Type B pancreatic cell (in vitro differentiated cells): ENCODE measurements around the gene OR2S2. TPM values are rescaled to one million over a fixed set of nuclear protein-coding genes. Genes with fewer than 3 reads are reported as not detected.
"Not testable (repeated sequence)": the region's sequence is repeated elsewhere in the genome, so short reads cannot be mapped to it uniquely, and the experiment has no call there.

ENCODE experiments used
- DNase-seq: peaks from one replicate; pipeline ENCODE4 v3.0.0; 2021; ENCODE audit warnings: mixed read lengths; ENCODE audit not compliant: unreplicated experiment; ENCODE audit errors: extremely low spot score
- H3K27ac Mint-ChIP-seq: 2 replicates; pipeline ENCODE4 v1.8.0; 2021; ENCODE audit warnings: mild to moderate bottlenecking, mixed read lengths
- H3K27me3 Mint-ChIP-seq: 2 replicates; pipeline ENCODE4 v1.8.0; 2021; ENCODE audit warnings: mixed read lengths
- H3K36me3 Mint-ChIP-seq: 2 replicates; pipeline ENCODE4 v1.8.0; 2021; ENCODE audit warnings: mixed read lengths
- H3K4me1 Mint-ChIP-seq: one replicate; pipeline ENCODE4 v1.8.0; 2021; ENCODE audit warnings: mixed read lengths; ENCODE audit not compliant: unreplicated experiment
- H3K4me3 Mint-ChIP-seq: 2 replicates; pipeline ENCODE4 v1.8.0; 2021; ENCODE audit warnings: mild to moderate bottlenecking, mixed read lengths
- H3K9me3 Mint-ChIP-seq: 2 replicates; pipeline ENCODE4 v1.8.0; 2021; ENCODE audit warnings: mixed read lengths
- total RNA-seq: library from RNA; stranded (reverse); gene quantifications from 2 replicates; pipeline ENCODE4 v1.2.1, GENCODE V29; 2021; ENCODE audit warnings: low replicate concordance
- TF ChIP-seq, protein P1 (sequence below): fragments of 200-600 bp; sonication (generic); conservative IDR thresholded peaks from 2 replicates; pipeline ENCODE4 v1.5.0; 2021; ENCODE audit warnings: antibody characterized with exemption, mild to moderate bottlenecking

OR2S2 gene
- total RNA-seq, 1 donor from 2014 or later = not detected

DNA sequence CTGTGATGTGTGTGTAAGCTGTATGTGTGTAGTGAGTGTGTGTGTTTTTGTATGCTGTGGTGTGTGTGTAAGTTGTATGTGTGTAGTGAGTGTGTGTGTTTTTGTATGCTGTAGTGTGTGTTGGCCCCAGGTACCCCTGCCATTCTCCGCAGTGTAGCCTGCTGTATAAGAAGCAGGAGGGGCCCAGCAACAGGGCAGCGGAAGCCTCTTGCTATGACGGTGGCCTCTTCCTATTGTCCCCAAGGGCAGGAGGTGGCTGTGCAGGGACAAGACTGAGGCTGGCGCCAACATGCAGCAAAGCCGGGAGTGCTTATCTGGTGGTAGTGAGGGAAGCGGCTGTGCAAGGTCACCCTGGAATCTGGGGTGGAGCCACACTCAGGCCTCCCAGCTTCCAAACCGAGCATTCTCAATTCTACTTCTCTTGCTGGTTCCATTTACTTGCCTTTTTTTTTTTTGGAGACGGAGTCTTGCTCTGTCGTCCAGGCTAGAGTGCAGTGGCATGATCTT lies 43.6 kb downstream of the OR2S2 start:
- no peaks in the 10 kb centered on the region for H3K9me3 Mint-ChIP-seq
- peaks cover 6% of the 10 kb centered on the region for H3K4me1 Mint-ChIP-seq
- no peak overlapping the region for H3K27ac Mint-ChIP-seq
- no peak for DNase-seq
- H3K4me3 Mint-ChIP-seq = no peak overlapping the region
- TF ChIP-seq, protein P1, sequence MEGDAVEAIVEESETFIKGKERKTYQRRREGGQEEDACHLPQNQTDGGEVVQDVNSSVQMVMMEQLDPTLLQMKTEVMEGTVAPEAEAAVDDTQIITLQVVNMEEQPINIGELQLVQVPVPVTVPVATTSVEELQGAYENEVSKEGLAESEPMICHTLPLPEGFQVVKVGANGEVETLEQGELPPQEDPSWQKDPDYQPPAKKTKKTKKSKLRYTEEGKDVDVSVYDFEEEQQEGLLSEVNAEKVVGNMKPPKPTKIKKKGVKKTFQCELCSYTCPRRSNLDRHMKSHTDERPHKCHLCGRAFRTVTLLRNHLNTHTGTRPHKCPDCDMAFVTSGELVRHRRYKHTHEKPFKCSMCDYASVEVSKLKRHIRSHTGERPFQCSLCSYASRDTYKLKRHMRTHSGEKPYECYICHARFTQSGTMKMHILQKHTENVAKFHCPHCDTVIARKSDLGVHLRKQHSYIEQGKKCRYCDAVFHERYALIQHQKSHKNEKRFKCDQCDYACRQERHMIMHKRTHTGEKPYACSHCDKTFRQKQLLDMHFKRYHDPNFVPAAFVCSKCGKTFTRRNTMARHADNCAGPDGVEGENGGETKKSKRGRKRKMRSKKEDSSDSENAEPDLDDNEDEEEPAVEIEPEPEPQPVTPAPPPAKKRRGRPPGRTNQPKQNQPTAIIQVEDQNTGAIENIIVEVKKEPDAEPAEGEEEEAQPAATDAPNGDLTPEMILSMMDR = no peak
- H3K27me3 Mint-ChIP-seq = no peaks in the 10 kb centered on the region
- H3K36me3 Mint-ChIP-seq = no peaks in the 10 kb centered on the region

- H3K4me3 Mint-ChIP-seq, H3K27ac Mint-ChIP-seq, H3K9me3 Mint-ChIP-seq, H3K36me3 Mint-ChIP-seq, DNase-seq, H3K27me3 Mint-ChIP-seq: not testable (repeated sequence)
- H3K4me1 Mint-ChIP-seq = peaks cover 11% of the 10 kb centered on the region
Measured at GRCh38 chr9:35913429-35913828, 44.5 kb downstream of the OR2S2 start.

DNA sequence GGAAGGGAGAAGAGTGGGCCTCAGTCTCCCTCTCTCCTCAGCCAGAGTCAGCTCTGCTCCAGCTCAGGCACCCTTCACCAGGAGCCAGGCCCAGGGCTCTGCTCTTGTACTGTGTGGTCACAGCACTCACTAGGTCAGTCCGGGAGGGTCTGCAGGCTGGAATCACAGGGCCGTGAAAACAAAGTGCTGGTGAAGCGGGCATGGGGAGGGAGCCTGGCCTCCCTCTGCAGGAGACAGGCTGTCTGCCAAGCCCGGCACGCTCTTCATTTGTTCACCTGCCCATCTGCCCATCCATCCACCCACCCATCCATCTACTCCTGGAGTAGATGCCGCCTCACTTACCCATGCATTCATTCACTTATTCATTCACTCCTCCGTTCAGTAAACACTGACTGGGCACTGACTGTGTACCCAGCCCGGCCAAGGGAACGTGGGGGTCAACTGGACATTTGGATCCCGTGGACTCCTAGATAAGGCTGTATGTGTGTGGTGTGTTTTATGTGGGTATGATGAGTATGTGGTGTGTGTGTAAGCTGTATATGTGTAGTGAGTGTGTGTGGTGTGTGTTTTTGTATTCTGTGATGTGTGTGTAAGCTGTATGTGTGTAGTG lies 45.1 kb downstream of the OR2S2 start:
- TF ChIP-seq, protein P1 = no peak
- DNase-seq = no peak
- peaks cover 17% of the 10 kb centered on the region for H3K4me1 Mint-ChIP-seq
- H3K4me3 Mint-ChIP-seq = no peak overlapping the region
- no peaks in the 10 kb centered on the region for H3K27me3 Mint-ChIP-seq
- H3K36me3 Mint-ChIP-seq = no peaks in the 10 kb centered on the region
- H3K27ac Mint-ChIP-seq = no peak overlapping the region
- no peaks in the 10 kb centered on the region for H3K9me3 Mint-ChIP-seq

DNA sequence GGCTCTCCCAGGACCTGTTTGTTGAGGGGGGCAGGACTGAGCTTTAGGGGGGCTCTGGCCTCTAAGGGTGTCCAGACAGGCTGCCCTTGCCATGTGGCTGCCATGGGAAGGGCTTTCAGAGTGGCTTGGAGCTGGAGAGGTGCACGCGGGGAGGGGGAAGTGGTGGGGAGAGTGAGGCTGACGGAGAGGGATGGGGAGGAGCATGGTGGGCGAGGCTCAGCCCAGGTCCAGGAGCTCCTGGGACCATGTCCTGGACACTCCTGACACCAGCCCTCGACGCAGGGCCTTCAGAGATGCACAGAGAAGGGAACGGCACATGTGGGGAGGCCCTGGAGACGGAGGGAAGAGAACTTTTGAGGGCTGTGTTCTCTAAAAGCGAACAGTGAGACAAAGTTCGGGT lies 46.3 kb downstream of the OR2S2 start:
- Mint-ChIP-seq H3K27ac (no peak overlapping the region), H3K4me3 (no peak overlapping the region), H3K27me3 (no peaks in the 10 kb centered on the region), H3K4me1 (peaks cover 27% of the 10 kb centered on the region), H3K36me3 (no peaks in the 10 kb centered on the region), H3K9me3 (no peaks in the 10 kb centered on the region)
- TF ChIP-seq, protein P1 = no peak
- no peak for DNase-seq

DNA sequence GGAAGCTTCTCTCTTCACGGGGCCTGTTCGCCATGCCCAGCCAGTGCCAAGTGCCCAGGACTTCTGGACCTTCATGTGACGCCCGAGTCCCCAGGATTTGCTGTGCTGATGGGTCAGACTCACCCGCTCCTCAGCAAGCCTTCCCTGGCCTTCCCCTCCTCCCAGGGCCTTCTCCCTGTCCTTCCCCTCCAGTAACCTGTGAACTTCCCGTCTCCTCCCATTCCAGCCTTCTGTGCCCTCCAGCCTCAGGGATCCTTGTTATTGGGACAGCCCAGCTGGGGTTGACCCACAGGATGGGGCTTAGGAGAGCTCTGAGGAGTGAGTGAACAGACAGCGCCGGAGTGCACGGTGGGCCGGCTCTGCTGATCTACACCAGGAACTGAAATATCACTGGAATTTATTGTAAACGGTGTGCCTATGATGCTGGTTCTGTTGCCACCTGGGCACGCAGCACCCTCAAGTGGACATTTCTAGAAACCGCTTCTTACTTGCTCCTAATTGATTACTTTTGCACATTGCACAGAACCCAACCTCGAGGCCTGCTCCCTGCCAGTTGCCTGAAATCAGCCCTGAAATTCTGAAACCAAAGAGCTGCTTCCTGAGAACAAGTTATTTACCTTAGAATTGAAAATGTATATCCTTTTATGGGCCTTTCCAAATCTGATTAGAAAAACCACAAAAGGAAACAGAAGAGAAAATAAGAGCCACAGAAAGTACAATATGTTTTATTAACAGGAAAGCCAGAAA lies 47.2 kb downstream of the OR2S2 start:
- Mint-ChIP-seq H3K36me3 (no peaks in the 10 kb centered on the region), H3K9me3 (no peaks in the 10 kb centered on the region), H3K4me3 (no peak overlapping the region), H3K4me1 (peaks cover 32% of the 10 kb centered on the region), H3K27me3 (no peaks in the 10 kb centered on the region), H3K27ac (peak overlapping the region; percentile 50)
- DNase-seq = no peak
- TF ChIP-seq, protein P1 = peak; percentile 56
